ENCODE results near the gene VGLL4. TPM values are rescaled to one million over a fixed set of nuclear protein-coding genes. Genes with fewer than 3 reads are reported as not detected.

The VGLL4 gene
- total RNA-seq, 1 experiment from 2014 or later: 51.3 TPM

DNA sequence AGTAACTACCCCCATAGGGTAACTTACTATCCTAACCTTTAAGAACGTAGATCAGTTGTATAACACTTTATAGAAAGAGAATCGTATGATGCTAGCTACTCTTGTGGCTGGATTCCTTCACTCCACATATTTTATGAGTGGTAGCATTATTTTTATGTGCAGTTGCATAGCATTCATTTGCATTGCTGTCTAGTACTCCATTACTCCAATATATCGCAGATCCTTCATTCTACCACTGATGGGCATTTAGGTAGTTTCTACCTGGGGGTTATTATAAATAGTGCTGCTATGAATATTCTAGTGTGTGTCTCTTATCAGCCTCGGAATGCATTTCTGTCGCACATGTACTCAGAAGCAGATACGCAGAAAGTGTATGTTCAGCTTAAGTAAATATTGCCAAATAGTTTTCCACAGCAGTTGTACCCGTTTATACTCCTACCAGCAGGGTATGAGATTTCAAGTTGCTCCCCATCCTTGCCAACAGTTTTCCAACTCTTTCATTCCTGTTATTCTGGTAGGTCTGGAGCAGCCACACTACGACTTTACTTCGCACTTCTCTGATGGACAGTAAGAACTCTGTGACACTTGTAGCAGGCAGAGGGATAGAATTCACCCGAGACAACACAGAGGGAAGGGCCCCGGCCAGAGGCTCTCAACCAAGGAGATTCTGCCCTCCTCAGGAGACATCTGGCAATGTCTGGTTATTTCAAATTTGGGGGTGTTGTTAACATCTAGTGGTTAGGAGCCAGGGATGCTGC lies 9.8 kb upstream of the VGLL4 start:
- DNase-seq (ENCODE audit: low spot score): no peak

DNA sequence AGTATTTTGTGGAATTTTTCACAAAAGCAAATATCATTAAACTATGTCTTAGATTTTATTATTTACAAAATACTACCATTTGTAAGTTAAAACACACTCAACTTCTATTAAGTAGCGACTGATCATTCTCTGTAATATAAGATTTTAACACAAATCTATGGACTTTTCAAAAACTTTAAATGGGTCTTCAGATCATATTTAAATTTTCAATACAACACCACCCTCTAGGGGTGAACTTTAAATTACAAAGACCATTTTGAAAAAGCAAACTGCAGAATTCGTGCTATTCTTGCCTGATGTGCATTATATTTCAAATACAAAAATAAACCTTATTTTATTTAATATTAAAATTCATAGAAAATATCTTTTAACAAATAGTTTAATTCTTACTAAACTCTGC lies 8.2 kb upstream of the VGLL4 start:
- peak; percentile 28 for DNase-seq (ENCODE audit: low spot score)

DNA sequence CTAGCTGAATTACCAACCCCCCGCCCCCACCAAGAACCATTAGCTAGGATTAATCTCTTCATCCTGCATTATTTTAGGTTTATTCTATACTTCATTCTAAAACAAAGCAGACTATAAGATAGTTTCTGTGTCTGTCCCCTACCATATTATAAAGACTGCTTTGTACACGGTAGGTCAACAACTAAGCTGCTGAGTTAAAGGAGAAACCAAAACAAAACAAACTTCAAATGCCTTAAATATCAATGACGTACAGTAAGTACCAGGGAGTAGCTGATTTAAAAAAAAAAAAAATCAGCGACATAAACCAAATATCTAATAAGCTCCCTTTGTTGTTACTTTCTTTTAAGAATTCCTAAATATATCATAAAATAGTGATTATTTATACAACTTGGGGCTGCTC lies 7.8 kb upstream of the VGLL4 start:
- no peak for DNase-seq (ENCODE audit: low spot score)

DNA sequence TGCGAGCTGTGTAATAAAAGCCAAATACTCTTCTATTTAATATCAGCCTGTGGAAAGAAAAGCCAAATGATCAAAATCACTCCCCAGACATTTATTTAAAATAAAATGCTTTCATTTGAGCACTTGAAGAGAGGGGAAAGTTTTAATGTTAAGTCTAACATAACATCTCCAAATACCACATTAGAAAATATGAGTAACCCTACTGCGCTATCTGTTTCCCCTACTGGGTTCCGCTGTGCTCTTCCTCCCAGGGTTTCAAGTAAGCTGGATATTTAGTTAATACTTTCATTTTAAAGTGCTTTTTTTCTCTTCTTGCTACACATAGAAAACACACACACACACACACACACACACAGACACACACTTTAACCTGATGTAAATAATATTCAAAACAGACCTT lies 6.7 kb upstream of the VGLL4 start:
- no peak for DNase-seq (ENCODE audit: low spot score)

DNA sequence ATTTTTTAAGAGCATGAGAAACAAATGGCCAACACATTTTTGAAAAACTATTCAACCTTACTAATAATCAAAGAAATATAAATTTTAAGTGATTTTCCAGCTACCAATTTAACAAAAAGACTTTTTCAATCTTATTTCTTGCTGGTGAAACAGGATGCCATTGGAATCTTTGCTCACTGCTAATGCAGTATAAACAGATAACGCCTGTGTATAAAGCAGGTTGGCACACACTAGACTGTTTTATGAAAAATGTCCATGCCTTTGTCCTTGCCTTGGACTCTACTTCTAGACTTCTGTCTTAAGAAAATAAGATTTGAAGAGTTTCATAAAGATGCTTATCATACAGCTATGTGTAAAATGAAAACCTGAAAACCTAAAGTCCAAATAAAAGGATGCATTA lies 5.0 kb upstream of the VGLL4 start:
- no peak for DNase-seq (ENCODE audit: low spot score)

DNA sequence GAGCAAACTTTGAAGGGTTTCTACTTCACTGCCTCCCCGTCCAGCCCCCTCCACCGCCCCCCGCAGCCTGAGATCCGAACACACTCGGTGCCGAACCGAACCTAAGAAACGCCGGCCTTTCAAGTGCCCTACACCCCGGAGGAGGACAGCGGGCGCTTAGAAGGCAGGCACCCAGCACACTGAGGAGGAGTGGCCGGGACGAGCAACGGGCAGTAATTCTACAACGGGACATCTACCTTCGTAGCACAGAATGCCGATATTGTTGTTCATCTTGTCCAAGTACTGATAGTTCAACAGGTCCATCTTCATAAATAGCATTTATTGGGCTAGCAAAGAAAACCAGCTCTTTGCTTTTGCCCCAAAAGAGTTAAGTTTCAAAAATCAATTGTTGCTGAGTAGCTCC lies 513 bp downstream of the VGLL4 start:
- DNase-seq (ENCODE audit: low spot score): peak; percentile 50

DNA sequence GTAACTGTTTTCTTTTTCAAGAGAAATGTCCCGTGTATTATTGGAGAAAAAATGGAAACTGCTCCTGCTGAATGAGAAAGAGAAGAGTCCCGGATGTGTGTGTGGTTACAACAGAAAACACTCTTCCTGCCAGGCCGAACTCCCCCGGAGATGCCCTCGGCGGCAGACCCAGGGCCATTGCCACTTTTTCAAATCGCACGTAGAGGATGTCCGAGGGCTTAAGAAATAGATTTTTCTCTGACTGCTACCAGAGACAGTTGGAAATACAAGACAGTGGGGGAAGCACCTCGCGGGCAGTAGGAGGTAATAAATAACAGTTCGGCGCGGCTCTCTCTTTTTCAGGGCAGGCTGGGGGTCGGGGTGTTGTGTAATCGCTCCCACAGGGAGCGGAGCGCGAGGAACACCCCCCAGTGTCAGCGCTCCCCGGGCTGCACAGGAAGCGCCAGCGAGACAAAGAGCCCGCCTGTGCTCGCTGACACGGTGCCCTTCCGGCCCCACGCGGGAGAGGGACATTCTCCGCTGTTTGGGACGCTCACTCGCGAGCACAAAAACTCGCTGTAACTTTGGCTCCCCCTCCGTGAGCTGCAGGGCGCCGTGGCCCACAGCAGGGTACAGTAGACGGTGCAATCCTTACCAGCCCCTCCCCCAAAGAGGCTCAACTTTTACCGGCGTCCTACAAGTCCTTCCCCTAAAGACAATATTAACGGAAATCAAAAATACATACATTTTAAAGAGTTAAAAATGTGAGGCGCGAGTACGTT lies 1.1 kb downstream of the VGLL4 start:
- DNase-seq (ENCODE audit: low spot score): peak; percentile 69

DNA sequence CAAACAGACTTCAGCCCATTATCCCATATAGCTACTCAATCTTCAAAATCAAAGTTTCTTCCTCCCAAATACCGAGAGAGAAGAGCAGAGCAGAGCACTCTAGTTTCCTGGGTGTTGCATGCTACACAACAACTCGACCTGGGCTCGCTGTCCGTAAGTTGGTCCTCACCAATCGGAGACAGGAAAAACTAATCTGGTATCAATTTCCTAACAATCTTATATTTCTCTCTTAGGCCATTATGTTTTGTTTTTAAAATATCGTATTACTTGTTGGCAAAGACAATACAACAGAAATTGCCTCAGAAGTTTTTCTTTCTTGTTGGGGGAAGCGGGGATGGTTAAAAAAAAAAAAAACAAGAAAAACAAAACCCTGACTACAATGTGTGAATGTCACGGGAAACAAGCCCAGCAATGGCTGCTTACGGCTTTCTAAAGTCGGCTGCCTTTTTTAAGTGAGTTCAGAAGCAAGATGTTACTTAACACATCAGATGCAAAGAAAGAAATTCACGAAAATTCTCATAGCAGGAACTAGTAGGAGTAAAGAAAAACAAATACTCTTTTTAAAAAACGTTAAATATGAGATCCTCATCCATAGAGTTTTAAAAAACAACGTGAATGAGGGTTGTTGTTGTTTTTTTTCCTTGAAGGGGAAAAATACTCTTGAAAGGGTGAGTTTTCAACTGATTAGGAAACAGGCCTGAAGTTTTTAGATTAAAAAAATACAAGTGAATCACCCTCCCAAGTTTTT lies 1.9 kb downstream of the VGLL4 start:
- peak; percentile 39 for DNase-seq (ENCODE audit: low spot score)

DNA sequence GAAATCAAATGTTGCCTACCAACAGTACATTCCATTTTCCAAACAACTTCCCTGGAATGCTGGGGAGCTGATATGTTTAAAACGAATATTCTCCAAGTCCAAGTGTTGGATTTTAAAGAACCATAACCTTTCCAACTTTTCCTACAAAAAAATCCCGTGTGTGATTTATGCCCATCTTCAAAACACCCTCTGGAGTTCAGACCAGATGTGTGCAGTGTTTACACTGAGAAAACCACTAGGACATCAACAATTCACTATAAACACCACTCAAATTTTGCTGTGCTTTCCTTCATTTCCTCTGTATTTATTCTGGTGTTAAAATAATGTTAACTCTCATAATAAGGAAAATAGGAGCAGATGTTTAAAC lies 2.4 kb downstream of the VGLL4 start:
- DNase-seq (ENCODE audit: low spot score): peak; percentile 26

DNA sequence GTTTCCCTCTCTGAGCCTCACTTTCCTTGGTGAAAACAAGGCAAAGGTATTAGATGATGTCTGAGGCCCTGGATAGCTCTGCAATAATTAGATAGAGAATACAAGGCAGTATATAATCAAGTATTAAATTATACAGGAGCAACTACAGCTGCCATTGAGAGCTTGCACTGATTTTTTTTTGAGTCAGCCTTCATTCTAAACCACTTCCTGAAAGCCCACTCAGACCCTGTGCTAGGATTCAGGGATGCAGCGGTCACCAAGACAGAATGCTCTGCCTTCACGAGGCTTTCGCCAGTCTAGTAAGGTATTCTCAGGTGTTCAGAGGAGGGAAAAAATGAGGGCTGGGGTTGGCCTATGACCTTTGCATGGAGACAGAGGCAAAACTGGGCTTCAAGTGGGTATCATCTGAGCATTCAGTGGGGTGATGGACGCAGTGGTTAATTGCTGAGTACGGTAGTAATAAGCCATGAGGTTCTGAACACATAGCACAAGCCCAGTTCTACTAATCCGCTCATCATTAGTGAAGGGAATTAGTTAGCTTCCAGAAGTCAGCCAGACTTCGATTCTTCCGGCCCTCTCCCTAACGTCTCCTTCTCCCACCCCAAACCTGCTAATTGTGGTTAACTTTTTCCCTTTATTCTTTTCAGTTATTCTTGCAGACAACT lies 3.6 kb downstream of the VGLL4 start:
- DNase-seq (ENCODE audit: low spot score): no peak

DNA sequence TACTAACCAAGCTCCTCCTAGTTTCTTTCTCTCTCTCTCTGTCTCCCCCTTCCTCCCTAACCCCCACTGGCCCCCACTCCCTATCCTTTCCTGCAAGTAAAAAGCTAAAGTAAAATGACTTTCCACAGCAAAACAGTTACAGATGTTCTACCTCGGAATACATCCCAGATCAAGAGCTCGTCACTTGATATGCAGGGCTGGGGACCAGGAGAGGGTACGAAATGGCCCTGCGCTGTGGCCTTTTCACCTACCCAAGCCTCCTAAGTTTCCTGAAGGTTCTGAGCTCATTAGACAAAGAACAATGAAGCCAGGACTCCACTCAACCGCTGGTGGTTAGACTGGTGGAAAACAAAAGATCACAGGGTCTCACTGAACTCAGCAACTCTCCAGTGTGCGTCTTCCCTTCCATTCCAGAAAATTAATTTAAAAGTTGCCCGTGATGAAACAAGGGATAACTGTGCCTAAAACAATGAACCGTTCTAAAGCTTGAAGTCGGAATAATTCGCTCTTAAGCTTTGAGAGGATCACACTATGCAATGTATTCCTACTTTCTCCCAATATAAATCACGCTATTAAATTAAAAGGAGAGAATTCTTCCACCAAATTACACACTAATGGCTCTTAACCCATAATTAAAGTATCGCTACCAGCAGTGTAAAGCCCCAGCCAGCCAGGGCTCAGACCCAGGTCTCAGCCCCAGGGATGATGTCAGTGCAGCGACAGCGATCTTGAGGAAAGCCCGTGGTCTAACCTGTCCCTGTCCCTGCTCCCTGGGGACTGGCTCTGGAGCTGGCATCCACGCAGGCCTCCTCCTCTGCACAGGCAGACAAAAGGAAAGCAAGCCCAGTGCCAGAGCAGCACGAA lies 5.0 kb downstream of the VGLL4 start:
- no peak for DNase-seq (ENCODE audit: low spot score)

DNA sequence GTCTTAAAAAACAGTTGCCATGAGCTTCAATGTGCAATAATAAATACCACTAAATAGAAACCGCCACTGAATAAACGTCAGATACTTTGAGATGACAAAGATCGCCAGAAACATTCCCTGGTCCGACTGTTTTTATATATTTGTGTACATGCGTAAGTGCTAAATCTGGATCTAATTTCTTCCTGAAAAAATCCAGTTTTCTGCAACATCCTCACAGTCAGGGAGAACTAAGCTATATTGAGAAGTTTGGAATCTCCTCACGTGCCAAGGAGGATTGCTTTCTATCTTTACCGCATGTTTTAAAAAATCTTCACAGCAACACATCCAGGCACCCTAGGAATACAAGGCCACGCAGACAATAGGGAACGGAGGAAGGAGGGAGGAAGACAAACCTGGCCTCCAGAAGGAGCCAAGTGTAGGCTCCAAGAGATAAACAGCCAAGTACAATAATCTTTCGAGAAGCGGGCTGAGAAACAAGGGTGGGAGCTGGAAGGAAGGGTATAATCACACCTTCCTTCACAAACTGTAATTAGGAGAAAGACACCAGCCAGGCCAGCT lies 5.7 kb downstream of the VGLL4 start:
- DNase-seq (ENCODE audit: low spot score): no peak

DNA sequence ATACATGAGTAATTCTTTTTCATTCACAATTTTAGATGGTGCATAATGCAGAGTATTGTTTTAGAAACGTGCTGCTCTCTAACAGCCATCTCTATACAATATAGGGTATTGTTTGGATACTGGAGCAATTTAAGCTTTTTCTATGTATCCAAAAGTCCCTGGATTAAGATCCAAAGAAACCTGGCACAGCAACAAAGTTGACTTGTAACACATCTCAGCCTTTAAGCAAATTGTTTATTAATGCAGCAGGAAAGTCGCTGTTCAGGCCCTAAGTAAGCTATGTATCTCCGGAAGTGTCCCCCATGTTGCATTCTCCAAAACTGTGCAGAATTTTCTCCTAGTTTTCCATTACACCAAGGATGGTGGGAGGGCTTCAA lies 7.3 kb downstream of the VGLL4 start:
- no peak for DNase-seq (ENCODE audit: low spot score)

DNA sequence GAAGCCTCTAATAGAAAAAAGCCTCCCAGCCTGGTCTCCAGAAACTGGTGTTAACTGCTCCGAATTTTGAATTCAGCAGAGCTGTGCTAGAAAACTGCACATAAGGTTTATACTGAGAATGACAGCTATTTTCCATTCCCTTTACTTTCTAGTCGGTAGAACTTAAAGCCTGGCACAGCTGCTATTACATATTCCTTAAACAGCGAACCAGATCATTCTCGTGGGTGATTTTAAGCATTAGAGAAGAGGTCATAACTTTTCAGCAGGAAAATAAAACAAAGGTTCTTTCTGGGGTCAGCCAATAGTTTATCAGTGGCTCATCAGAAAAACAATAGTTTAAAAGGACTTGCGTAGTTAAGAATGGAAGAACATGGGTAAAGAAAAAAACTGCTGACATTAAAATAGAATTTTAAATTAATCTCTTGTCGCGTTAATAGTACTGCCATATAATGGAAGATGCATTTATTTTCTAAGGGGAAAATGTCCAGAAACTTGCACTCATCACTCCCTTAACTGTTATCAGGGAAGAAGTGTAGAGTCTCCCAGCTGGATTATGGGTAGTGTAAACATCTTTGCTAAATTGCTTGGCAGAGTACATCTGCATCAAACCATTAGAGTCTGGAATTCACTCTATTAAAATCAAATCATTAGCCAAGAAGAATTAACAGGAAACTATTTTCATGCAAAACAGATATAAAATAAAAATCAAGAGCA lies 7.9 kb downstream of the VGLL4 start:
- no peak for DNase-seq (ENCODE audit: low spot score)

DNA sequence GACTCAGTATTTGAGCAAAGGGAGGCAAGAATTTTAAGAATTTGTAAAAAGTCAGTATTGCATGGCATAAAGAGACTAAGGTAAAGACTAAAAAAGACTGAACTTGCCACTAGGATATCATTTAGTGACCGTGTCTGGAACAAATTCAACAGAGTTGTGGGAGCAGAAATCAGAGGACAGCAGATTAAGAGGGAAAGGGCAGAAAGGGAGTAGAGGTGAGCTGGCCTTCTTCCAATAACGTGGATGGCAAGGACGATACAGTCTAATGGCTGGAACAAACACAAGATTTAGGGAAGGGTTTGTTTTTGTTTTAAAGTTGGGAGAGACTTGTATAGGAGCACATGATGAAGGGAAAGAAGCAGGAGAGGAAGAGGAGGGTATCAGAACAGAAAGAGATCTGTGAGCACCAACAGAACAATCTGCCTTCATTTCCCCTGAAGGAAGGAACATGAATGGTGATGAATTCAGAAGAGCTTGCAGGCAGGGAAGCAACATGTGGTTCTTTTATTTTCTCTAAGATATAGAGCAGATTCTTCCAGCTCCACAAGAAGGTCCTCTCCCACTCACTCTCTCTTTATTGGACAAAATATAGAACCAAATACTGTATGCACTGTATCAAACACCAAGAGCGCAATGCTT lies 8.6 kb downstream of the VGLL4 start:
- DNase-seq (ENCODE audit: low spot score): no peak

DNA sequence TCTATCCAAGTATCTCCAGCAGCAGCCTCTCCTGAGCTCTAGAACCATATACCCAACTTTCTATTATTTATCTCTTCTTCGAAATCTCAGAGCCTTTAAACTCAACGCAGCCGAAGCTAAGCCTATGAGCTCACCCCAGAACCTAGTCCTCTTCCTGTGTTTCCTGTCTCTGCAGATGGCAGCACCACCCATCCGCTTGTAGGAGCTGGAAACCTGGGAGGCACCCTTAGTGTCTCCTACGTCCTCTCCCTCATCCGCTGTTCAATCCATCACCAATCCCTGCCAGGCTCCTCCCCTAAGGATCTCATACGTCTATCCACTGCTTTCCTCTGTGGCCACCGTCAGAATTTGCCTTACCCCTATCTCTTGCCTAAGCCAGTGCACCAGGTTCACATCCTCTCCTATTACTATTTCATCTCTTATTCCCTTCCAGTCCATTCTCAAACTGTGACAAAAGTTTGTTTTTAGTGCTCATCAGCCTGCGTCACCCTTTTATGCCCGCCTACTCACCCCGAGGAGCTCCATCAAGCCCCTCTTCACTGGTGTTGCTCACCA lies 9.6 kb downstream of the VGLL4 start:
- DNase-seq (ENCODE audit: low spot score): no peak

DNA sequence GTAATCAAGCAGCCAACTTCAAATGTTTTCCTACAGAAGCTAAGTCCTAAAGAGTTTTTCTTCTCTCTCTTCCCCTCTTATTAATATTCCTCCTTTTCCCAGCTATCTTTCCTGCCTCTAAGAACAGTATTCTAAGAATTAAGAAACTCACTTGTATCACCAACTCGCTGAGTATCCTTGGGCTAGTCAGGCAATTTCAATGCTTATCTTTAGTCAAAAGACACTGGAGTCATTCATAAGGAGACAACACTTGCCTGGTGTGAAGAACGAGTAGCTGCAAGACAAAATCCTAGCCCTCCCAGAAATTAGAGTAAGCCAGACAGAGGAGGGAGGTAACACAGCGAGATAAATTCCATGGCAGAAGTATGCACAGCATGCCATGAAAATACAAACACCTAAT lies 10.7 kb downstream of the VGLL4 start:
- DNase-seq (ENCODE audit: low spot score): no peak

DNA sequence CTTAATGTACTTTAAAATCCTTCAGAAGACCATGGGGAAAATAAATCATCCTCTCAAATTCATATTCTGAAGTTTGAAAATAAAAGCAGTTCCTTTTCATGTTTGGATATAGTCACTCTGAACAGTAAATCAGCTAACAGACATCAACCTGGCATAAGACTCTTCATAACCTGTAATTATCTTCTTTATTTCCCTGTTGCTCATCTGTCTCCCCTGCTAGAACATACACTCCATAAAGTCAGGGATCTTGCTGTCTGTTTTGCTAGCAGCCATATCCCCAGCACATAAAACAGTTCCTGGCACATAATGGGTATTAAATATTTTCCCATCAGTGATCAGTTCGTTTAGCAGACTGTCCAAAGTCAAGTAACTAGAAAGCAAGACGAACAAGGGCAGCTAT lies 11.2 kb downstream of the VGLL4 start:
- no peak for DNase-seq (ENCODE audit: low spot score)

DNA sequence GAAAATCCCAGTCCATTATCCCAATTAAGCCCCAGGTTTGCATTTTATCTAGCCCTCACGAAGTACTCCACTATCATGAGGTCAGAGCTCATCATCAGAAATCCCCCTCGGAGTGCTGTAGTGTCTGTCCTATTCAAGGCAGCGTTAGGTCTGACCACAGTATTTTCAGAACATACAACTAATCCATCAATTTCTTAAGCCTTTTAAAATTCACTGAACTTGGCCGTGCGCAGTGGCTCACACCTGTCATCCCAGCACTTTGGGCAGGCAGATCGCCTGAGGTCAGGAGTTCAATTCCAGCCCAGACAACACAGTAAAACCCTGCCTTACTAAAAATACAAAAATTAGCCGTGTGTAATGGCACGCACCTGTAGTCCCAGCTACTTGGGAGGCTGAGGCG lies 11.9 kb downstream of the VGLL4 start:
- no peak for DNase-seq (ENCODE audit: low spot score)

DNA sequence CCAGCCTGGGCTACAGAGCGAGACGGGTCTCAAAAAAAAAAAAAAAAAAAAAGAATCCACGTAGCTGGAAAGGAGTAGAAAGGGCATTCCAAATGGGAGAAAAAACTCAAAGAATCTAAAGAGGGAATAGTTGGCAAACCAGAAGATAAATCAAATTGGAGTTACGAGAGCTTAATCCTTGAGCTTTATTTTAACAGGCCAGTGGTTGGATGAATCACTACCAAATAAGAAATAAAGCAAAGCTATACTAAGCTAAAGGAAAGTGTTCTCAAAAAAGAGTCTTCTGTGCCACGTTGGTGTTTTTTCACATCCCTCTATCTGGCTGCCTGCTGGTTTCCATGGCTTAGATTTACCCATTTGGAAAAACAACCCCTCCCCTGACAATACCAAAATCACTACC lies 14.0 kb downstream of the VGLL4 start:
- DNase-seq (ENCODE audit: low spot score): peak; percentile 89
